K562 (cell line): ENCODE measurements around the gene PEX19. TPM values are rescaled to one million over a fixed set of nuclear protein-coding genes. Genes with fewer than 3 reads are reported as not detected.

Experiments
- NR3C1 ChIP-seq: sonication (generic); formaldehyde crosslinking; IDR thresholded peaks from 2 replicates; pipeline ENCODE4 v1.8.1; 2022; ENCODE audit warnings: missing genetic modification reagents
- RBM22 ChIP-seq: fragments of 200-400 bp; formaldehyde crosslinking; IDR thresholded peaks from 2 replicates; pipeline ENCODE4 v1.6.1; 2018; ENCODE audit warnings: low read length, low read depth; ENCODE audit not compliant: poor library complexity, severe bottlenecking
- TAF1 ChIP-seq: IDR thresholded peaks from 2 replicates; pipeline ENCODE4 v1.6.1; 2011; ENCODE audit warnings: mild to moderate bottlenecking, low read length, moderate library complexity; ENCODE audit not compliant: insufficient read depth, control insufficient read depth, severe bottlenecking; ENCODE audit errors: extremely low read depth
- polyA plus RNA-seq, 8 experiments: library from polyadenylated mRNA; depleted of rRNA in 4 of 8; stranded (reverse) in 5 of 8; unstranded in 3 of 8; fragments of >200 nt; fragmentation: Nextera tagmentation in 2 of 8; fragmentation: Illumina TruSeq in 1 of 8; extraction: Ambion mirVana in 2 of 8; extraction: Trizol in 1 of 8; gene quantifications; 2 replicates each; pipeline versions ENCODE4 v1.2.1 to v1.2.3, GENCODE V29; 2011 to 2014; ENCODE audit warnings: inconsistent platforms in 1 of 8, missing spikeins in 1 of 8
- total RNA-seq, 7 experiments: library from RNA; depleted of rRNA in 6 of 7; stranded (reverse); fragments of >200 nt in 6 of 7; fragmentation: Illumina TruSeq in 2 of 7; extraction: Trizol in 2 of 7; gene quantifications; 2 replicates each; pipeline versions ENCODE4 v1.2.1 to v1.2.3, GENCODE V29; 2011 to 2021; ENCODE audit warnings: low replicate concordance in 1 of 7
- TF ChIP-seq, protein P1 (sequence below), 2 experiments: fragments of 450-650 bp in 1 of 2; IDR thresholded peaks; 2 replicates each; pipeline ENCODE4 v1.6.1; 2011 to 2017; ENCODE audit warnings: low read depth in 2 of 2, antibody characterized with exemption in 1 of 2, borderline replicate concordance in 1 of 2, low read length in 1 of 2, mild to moderate bottlenecking in 1 of 2, mixed read lengths in 1 of 2; ENCODE audit not compliant: control insufficient read depth in 1 of 2

Gene PEX19
- total and polyA plus RNA-seq, 9 of the 15 experiments (the other 6 are each of a cell fraction or from before 2014, with no cell fraction given): 32.5 to 103 (median 59.8) TPM

- TF ChIP-seq, protein P1, sequence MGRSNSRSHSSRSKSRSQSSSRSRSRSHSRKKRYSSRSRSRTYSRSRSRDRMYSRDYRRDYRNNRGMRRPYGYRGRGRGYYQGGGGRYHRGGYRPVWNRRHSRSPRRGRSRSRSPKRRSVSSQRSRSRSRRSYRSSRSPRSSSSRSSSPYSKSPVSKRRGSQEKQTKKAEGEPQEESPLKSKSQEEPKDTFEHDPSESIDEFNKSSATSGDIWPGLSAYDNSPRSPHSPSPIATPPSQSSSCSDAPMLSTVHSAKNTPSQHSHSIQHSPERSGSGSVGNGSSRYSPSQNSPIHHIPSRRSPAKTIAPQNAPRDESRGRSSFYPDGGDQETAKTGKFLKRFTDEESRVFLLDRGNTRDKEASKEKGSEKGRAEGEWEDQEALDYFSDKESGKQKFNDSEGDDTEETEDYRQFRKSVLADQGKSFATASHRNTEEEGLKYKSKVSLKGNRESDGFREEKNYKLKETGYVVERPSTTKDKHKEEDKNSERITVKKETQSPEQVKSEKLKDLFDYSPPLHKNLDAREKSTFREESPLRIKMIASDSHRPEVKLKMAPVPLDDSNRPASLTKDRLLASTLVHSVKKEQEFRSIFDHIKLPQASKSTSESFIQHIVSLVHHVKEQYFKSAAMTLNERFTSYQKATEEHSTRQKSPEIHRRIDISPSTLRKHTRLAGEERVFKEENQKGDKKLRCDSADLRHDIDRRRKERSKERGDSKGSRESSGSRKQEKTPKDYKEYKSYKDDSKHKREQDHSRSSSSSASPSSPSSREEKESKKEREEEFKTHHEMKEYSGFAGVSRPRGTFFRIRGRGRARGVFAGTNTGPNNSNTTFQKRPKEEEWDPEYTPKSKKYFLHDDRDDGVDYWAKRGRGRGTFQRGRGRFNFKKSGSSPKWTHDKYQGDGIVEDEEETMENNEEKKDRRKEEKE (IDR thresholded peaks at IDR 0.05; ENCODE audit: borderline replicate concordance in 1 of 2, control insufficient read depth in 1 of 2, low read depth in 2 of 2, low read length in 1 of 2): no peak
- TF ChIP-seq TAF1 (no peak), RBM22 (no peak), NR3C1 (no peak)
- TF ChIP-seq, all 486 proteins: peak for 0
Observed at GRCh38 chr1:160293020-160293968, 8.4 kb upstream of the PEX19 start (continued).
